ENCODE data around the gene CACNA2D3. TPM values are rescaled to one million over a fixed set of nuclear protein-coding genes. Genes with fewer than 3 reads are reported as not detected.

The CACNA2D3 gene
- total RNA-seq, 1 donor from 2014 or later = not detected

DNA sequence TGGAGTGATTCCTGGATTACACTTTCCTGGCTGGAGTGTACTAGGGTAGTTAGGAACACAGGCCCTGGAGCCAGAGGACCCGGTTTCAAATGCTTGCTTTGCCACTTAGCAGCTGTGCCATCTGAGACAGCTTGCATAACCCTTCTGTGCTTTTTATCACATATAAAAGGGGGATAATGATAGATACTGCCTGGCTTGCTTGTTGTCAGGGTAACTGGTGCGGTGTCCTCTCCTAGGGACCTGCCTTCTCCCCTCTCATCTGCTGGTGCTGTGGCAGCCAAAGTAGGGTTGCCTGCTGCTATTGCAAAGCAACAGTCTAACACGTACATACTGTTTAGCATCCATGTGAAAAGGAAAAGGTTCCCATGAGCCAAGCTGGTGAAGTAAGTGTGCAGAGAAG lies 667.7 kb downstream of the CACNA2D3 start:
- TF ChIP-seq EZH2phosphoT487 (IDR thresholded peaks at IDR 0.05) (no peak), EZH2 (IDR thresholded peaks at IDR 0.05) (no peak)
- TF ChIP-seq, protein P1, sequence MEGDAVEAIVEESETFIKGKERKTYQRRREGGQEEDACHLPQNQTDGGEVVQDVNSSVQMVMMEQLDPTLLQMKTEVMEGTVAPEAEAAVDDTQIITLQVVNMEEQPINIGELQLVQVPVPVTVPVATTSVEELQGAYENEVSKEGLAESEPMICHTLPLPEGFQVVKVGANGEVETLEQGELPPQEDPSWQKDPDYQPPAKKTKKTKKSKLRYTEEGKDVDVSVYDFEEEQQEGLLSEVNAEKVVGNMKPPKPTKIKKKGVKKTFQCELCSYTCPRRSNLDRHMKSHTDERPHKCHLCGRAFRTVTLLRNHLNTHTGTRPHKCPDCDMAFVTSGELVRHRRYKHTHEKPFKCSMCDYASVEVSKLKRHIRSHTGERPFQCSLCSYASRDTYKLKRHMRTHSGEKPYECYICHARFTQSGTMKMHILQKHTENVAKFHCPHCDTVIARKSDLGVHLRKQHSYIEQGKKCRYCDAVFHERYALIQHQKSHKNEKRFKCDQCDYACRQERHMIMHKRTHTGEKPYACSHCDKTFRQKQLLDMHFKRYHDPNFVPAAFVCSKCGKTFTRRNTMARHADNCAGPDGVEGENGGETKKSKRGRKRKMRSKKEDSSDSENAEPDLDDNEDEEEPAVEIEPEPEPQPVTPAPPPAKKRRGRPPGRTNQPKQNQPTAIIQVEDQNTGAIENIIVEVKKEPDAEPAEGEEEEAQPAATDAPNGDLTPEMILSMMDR (IDR thresholded peaks at IDR 0.05) = no peak
- H3K4me3 ChIP-seq = no peak overlapping the region
- peaks cover 8% of the 10 kb centered on the region for H3K9me3 ChIP-seq (ENCODE audit: low read depth)
- peaks cover 6% of the 10 kb centered on the region for H3K36me3 ChIP-seq
- Mint-ChIP-seq H3K27ac (peak overlapping the region; percentile 30), H3K27me3 (ENCODE audit: insufficient read depth, low read depth) (peaks cover 3% of the 10 kb centered on the region), H3K4me3 (no peak overlapping the region), H3K36me3 (no peaks in the 10 kb centered on the region), H3K4me1 (peaks cover 7% of the 10 kb centered on the region), H3K9me3 (peaks cover 20% of the 10 kb centered on the region)
- H4K20me1 ChIP-seq (ENCODE audit: low read depth) = no peaks in the 10 kb centered on the region
- H3K4me1 ChIP-seq = peaks cover 8% of the 10 kb centered on the region
- H3K79me2 ChIP-seq (ENCODE audit: low read depth) = no peaks in the 10 kb centered on the region
- H3K27ac ChIP-seq = no peak overlapping the region
- no peak for DNase-seq (ENCODE audit: low spot score)
- no peak overlapping the region for H3K4me2 ChIP-seq
- H3K9ac ChIP-seq = no peak overlapping the region
- no peak overlapping the region for H2AFZ ChIP-seq (replicated peaks)
- peaks cover 7% of the 10 kb centered on the region for H3F3A ChIP-seq (ENCODE audit: low read depth)
- H3K27me3 ChIP-seq = no peaks in the 10 kb centered on the region

DNA sequence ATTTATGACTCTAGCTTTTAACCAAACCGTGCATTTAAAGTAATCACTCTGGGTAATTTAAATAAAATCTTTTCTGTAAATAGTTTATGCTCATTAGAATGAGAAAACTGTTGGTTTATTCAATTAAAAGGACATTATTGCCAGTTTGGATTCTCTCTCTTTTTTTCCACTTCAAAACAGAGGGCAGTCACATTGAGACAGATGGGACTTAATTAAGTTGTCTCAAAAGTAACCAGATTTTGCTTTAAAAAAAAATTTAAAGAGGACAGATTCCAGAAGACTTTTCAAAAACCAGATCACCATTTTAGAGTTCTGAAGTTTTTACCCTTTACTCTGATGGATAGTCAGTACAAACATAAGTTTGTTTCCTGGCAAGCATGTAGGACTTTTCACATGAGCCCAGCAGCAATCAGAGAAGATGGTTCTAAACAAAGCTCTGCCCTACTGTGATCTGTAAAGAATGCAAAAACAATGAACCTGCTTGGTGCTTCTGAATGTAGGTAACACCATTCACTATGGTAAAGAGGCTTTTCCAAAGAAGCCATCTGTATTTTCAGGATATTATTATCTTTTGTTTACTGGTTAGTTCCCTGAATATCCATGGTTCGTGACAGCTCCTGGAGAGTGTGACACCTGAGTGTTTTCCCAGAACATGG lies 669.3 kb downstream of the CACNA2D3 start:
- no peak overlapping the region for H3K4me3 ChIP-seq
- Mint-ChIP-seq H3K4me3 (no peak overlapping the region), H3K4me1 (peaks cover 7% of the 10 kb centered on the region), H3K9me3 (peaks cover 30% of the 10 kb centered on the region), H3K27ac (no peak overlapping the region), H3K36me3 (no peaks in the 10 kb centered on the region), H3K27me3 (ENCODE audit: insufficient read depth, low read depth) (peaks cover 3% of the 10 kb centered on the region)
- H3K79me2 ChIP-seq (ENCODE audit: low read depth) = no peaks in the 10 kb centered on the region
- H3K27ac ChIP-seq = no peak overlapping the region
- peak overlapping the region; percentile 32 for H3K4me2 ChIP-seq
- no peak overlapping the region for H2AFZ ChIP-seq (replicated peaks)
- peaks cover 6% of the 10 kb centered on the region for H3K36me3 ChIP-seq
- peak; percentile 27 for DNase-seq (ENCODE audit: low spot score)
- H3K4me1 ChIP-seq = peaks cover 8% of the 10 kb centered on the region
- no peaks in the 10 kb centered on the region for H4K20me1 ChIP-seq (ENCODE audit: low read depth)
- no peaks in the 10 kb centered on the region for H3K27me3 ChIP-seq
- peaks cover 9% of the 10 kb centered on the region for H3K9me3 ChIP-seq (ENCODE audit: low read depth)
- no peak for TF ChIP-seq EZH2 (IDR thresholded peaks at IDR 0.05)
- TF ChIP-seq EZH2phosphoT487 (IDR thresholded peaks at IDR 0.05) = no peak
- TF ChIP-seq, protein P1 (IDR thresholded peaks at IDR 0.05) = no peak
- no peak overlapping the region for H3K9ac ChIP-seq
- H3F3A ChIP-seq (ENCODE audit: low read depth) = peaks cover 7% of the 10 kb centered on the region

DNA sequence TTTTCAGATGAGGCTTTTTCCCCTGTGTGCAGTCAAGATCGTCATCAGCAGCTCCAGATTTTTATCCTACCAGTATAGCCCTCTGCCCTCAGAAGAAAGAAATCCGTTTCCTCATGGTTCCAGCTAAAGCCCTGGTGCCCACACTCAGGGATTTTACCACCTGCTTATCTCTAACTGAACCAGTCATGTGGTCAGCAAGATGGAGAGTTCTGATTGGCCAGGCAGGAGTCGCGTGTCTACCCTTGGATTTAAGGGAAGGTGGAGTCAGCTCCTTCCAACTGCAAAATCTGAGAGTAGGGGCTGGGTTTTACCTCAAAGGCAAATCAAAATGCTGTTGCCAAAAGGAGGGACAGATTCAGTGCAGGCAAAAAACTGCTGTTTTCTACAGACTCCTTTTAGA lies 670.2 kb downstream of the CACNA2D3 start:
- Histone ChIP-seq H3F3A (ENCODE audit: low read depth) (peaks cover 7% of the 10 kb centered on the region), H3K4me2 (no peak overlapping the region), H3K27ac (no peak overlapping the region), H3K9me3 (ENCODE audit: low read depth) (peaks cover 9% of the 10 kb centered on the region), H4K20me1 (ENCODE audit: low read depth) (no peaks in the 10 kb centered on the region), H3K9ac (no peak overlapping the region), H3K4me1 (peaks cover 8% of the 10 kb centered on the region), H3K79me2 (ENCODE audit: low read depth) (no peaks in the 10 kb centered on the region), H3K36me3 (peaks cover 6% of the 10 kb centered on the region), H3K27me3 (no peaks in the 10 kb centered on the region), H2AFZ (replicated peaks) (no peak overlapping the region), H3K4me3 (no peak overlapping the region)
- peaks cover 12% of the 10 kb centered on the region for H3K4me1 Mint-ChIP-seq
- H3K36me3 Mint-ChIP-seq = no peaks in the 10 kb centered on the region
- peaks cover 3% of the 10 kb centered on the region for H3K27me3 Mint-ChIP-seq (ENCODE audit: insufficient read depth, low read depth)
- H3K27ac Mint-ChIP-seq = no peak overlapping the region
- no peak overlapping the region for H3K4me3 Mint-ChIP-seq
- no peak for TF ChIP-seq EZH2phosphoT487 (IDR thresholded peaks at IDR 0.05)
- TF ChIP-seq, protein P1 (IDR thresholded peaks at IDR 0.05) = no peak
- TF ChIP-seq EZH2 (IDR thresholded peaks at IDR 0.05) = no peak
- DNase-seq (ENCODE audit: low spot score) = no peak
- peaks cover 28% of the 10 kb centered on the region for H3K9me3 Mint-ChIP-seq
